ENCODE data around the gene TPD52L1. TPM values are rescaled to one million over a fixed set of nuclear protein-coding genes. Genes with fewer than 3 reads are reported as not detected.

The TPD52L1 gene
- total RNA-seq, 1 donor from 2014 or later, result not detected

GRCh38 chr6:125302840-125303511, 149.4 kb downstream of the TPD52L1 start:
- H3K9me3 Mint-ChIP-seq (ENCODE audit: unreplicated experiment), result peaks cover 2% of the 10 kb centered on the region
- no peak for TF ChIP-seq CTCF (IDR thresholded peaks at IDR 0.05; ENCODE audit: partially characterized antibody, unreplicated experiment)
- peaks cover 9% of the 10 kb centered on the region for H3K4me1 Mint-ChIP-seq (ENCODE audit: low read depth, unreplicated experiment)
- H3K36me3 Mint-ChIP-seq (ENCODE audit: unreplicated experiment), result no peaks in the 10 kb centered on the region
- peak overlapping the region; percentile 43 for H3K4me3 Mint-ChIP-seq (ENCODE audit: unreplicated experiment)
- no peak for DNase-seq
- H3K27me3 Mint-ChIP-seq (ENCODE audit: unreplicated experiment), result no peaks in the 10 kb centered on the region
- peak overlapping the region; percentile 30 for H3K27ac Mint-ChIP-seq (ENCODE audit: unreplicated experiment)

GRCh38 chr6:125303512-125303854, 149.9 kb downstream of the TPD52L1 start:
- H3K9me3 Mint-ChIP-seq (ENCODE audit: unreplicated experiment), result peaks cover 2% of the 10 kb centered on the region
- peaks cover 9% of the 10 kb centered on the region for H3K4me1 Mint-ChIP-seq (ENCODE audit: low read depth, unreplicated experiment)
- TF ChIP-seq CTCF (IDR thresholded peaks at IDR 0.05; ENCODE audit: partially characterized antibody, unreplicated experiment), result no peak
- H3K27me3 Mint-ChIP-seq (ENCODE audit: unreplicated experiment), result no peaks in the 10 kb centered on the region
- H3K27ac Mint-ChIP-seq (ENCODE audit: unreplicated experiment), result no peak overlapping the region
- DNase-seq, result no peak
- H3K36me3 Mint-ChIP-seq (ENCODE audit: unreplicated experiment), result no peaks in the 10 kb centered on the region
- H3K4me3 Mint-ChIP-seq (ENCODE audit: unreplicated experiment), result no peak overlapping the region

GRCh38 chr6:125304970-125305660, 151.5 kb downstream of the TPD52L1 start:
- no peaks in the 10 kb centered on the region for H3K36me3 Mint-ChIP-seq (ENCODE audit: unreplicated experiment)
- no peak for DNase-seq
- no peak overlapping the region for H3K4me3 Mint-ChIP-seq (ENCODE audit: unreplicated experiment)
- no peaks in the 10 kb centered on the region for H3K27me3 Mint-ChIP-seq (ENCODE audit: unreplicated experiment)
- peaks cover 2% of the 10 kb centered on the region for H3K9me3 Mint-ChIP-seq (ENCODE audit: unreplicated experiment)
- no peak overlapping the region for H3K27ac Mint-ChIP-seq (ENCODE audit: unreplicated experiment)
- peaks cover 5% of the 10 kb centered on the region for H3K4me1 Mint-ChIP-seq (ENCODE audit: low read depth, unreplicated experiment)
- no peak for TF ChIP-seq CTCF (IDR thresholded peaks at IDR 0.05; ENCODE audit: partially characterized antibody, unreplicated experiment)

GRCh38 chr6:125306756-125307149, 153.2 kb downstream of the TPD52L1 start:
- H3K27ac Mint-ChIP-seq (ENCODE audit: unreplicated experiment), result no peak overlapping the region
- no peaks in the 10 kb centered on the region for H3K36me3 Mint-ChIP-seq (ENCODE audit: unreplicated experiment)
- no peaks in the 10 kb centered on the region for H3K27me3 Mint-ChIP-seq (ENCODE audit: unreplicated experiment)
- H3K4me3 Mint-ChIP-seq (ENCODE audit: unreplicated experiment), result no peak overlapping the region
- TF ChIP-seq CTCF (IDR thresholded peaks at IDR 0.05; ENCODE audit: partially characterized antibody, unreplicated experiment), result no peak
- no peak for DNase-seq
- H3K4me1 Mint-ChIP-seq (ENCODE audit: low read depth, unreplicated experiment), result no peaks in the 10 kb centered on the region
- H3K9me3 Mint-ChIP-seq (ENCODE audit: unreplicated experiment), result no peaks in the 10 kb centered on the region

GRCh38 chr6:125307150-125307838, 153.7 kb downstream of the TPD52L1 start:
- Mint-ChIP-seq H3K4me1 (ENCODE audit: low read depth, unreplicated experiment) (no peaks in the 10 kb centered on the region), H3K36me3 (ENCODE audit: unreplicated experiment) (no peaks in the 10 kb centered on the region), H3K27me3 (ENCODE audit: unreplicated experiment) (no peaks in the 10 kb centered on the region), H3K27ac (ENCODE audit: unreplicated experiment) (no peak overlapping the region), H3K4me3 (ENCODE audit: unreplicated experiment) (no peak overlapping the region), H3K9me3 (ENCODE audit: unreplicated experiment) (no peaks in the 10 kb centered on the region)
- no peak for TF ChIP-seq CTCF (IDR thresholded peaks at IDR 0.05; ENCODE audit: partially characterized antibody, unreplicated experiment)
- no peak for DNase-seq
